ENCODE measurements around the gene MKRN1.

Gene MKRN1

GRCh38 chr7:140479062-140479738 is at the start of gene MKRN1:
Gene MKRN1, minus strand, starts transcription at chr7:140479505. Its CDS starts 161 bp downstream, at chr7:140479344.
- Histone ChIP-seq H3K27ac (peak within 1 kb of the TSS; percentile 80 to 97 (median 94)), H3K36me3 (peaks cover 0 to 13% (median 0%) of the 10 kb centered on the region in 11 experiments; a peak in 1 of 22 replicates), H3K4me1 (peaks cover 20 to 26% (median 22%) of the 10 kb centered on the region in 10 experiments), H3K4me2 (peak within 1 kb of the TSS; percentile 67 to 96 (median 91)), H3K27me3 (no peaks in the 10 kb centered on the region), H3K9ac (peak within 1 kb of the TSS; percentile 89 to 98 (median 97)), H4K20me1 (peaks cover 34 to 46% (median 39%) of the 10 kb centered on the region in 11 experiments), H3K4me3 (peak within 1 kb of the TSS; percentile 85 to 100 (median 98)), H3K9me3 (replicated peaks in 1 of 11) (no peaks in the 10 kb centered on the region)
- no peak for TF ChIP-seq Cebpa-rat (IDR thresholded peaks at IDR 0.05)

DNA sequence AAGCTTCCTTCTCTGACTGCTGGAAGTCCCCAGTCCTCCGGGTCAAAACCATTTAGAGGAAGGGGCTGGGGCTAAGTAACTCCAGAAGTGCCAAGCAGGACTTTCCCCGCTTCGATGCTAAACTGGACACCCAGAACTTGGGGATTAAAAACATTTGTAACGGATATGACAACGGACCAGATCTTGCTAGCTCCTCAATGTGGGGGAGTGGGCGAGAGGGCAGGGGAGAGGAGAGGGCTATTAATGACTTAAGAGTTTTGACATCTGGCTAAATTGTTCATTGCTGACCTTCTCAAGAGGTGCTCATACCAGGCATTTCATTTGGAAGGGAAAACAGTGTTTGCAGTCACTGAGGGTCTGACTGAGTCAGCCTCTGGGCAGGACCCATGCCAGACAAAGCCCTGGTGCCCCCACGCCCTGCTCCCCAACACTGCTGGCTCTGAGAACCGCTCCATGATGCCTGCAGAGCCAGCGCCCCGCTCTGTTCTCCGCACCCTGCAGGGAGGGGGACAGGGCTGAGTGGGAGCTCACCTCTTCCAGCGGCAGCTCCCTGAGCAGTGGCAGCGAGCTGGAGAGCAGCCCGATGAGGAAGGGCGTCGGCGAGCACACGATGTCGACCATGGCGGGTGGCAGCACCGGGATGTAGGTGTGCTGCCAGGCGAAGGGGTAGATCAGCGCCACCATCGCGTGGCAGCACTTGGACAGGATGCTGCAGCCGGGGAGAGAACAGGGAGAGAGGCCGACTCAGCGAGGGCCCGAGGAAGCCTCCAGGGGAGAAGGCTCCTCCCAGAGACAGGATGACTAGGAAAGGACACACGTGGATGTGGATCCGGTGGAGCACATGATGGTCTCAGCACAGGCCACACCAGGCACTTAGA is 47.7 kb upstream of the MKRN1 start:
- H3K27ac ChIP-seq: no peak overlapping the region
- peaks cover 12 to 37% (median 25%) of the 10 kb centered on the region in 10 experiments for H3K4me1 ChIP-seq
- no peak overlapping the region for H3K9ac ChIP-seq
- H3K4me2 ChIP-seq: peak overlapping the region in 7 of 11 experiments; percentile 53 to 72 (median 59); a peak in 8 of 22 replicates
- TF ChIP-seq Cebpa-rat (IDR thresholded peaks at IDR 0.05): no peak
- H3K36me3 ChIP-seq: no peaks in the 10 kb centered on the region
- no peak overlapping the region for H3K4me3 ChIP-seq
- H3K27me3 ChIP-seq: no peaks in the 10 kb centered on the region
- no peaks in the 10 kb centered on the region for H3K9me3 ChIP-seq (replicated peaks in 1 of 11)
- H4K20me1 ChIP-seq: no peaks in the 10 kb centered on the region

- Histone ChIP-seq H3K27ac (peak overlapping the region in 1 of 11 experiments; percentile 29; a peak in 2 of 22 replicates), H4K20me1 (no peaks in the 10 kb centered on the region), H3K4me3 (no peak overlapping the region), H3K4me2 (peak overlapping the region in 10 of 11 experiments; percentile 17 to 75 (median 59); a peak in 18 of 22 replicates), H3K36me3 (no peaks in the 10 kb centered on the region), H3K9ac (0 out of 22 replicates have a peak overlapping the region, but pooled peaks of 2 of the 11 experiments have one; percentile 7 to 19), H3K4me1 (peaks cover 12 to 37% (median 25%) of the 10 kb centered on the region in 10 experiments), H3K27me3 (no peaks in the 10 kb centered on the region), H3K9me3 (replicated peaks in 1 of 11) (no peaks in the 10 kb centered on the region)
- no peak for TF ChIP-seq Cebpa-rat (IDR thresholded peaks at IDR 0.05)
Measured at GRCh38 chr7:140526214-140526613, 46.9 kb upstream of the MKRN1 start.

GRCh38 chr7:140525743-140526142 is 46.4 kb upstream of the MKRN1 start:
- H3K4me1 ChIP-seq: peaks cover 12 to 37% (median 25%) of the 10 kb centered on the region in 10 experiments
- no peaks in the 10 kb centered on the region for H3K27me3 ChIP-seq
- no peak overlapping the region for H3K4me3 ChIP-seq
- H4K20me1 ChIP-seq: no peaks in the 10 kb centered on the region
- H3K9me3 ChIP-seq (replicated peaks in 1 of 11): no peaks in the 10 kb centered on the region
- peak overlapping the region; percentile 17 to 75 (median 59); a peak in 21 of 22 replicates for H3K4me2 ChIP-seq
- H3K27ac ChIP-seq: 0 out of 22 replicates have a peak overlapping the region, but pooled peaks of 1 of the 11 experiments have one; percentile 29
- H3K36me3 ChIP-seq: no peaks in the 10 kb centered on the region
- TF ChIP-seq Cebpa-rat (IDR thresholded peaks at IDR 0.05): no peak
- H3K9ac ChIP-seq: no peak overlapping the region

DNA sequence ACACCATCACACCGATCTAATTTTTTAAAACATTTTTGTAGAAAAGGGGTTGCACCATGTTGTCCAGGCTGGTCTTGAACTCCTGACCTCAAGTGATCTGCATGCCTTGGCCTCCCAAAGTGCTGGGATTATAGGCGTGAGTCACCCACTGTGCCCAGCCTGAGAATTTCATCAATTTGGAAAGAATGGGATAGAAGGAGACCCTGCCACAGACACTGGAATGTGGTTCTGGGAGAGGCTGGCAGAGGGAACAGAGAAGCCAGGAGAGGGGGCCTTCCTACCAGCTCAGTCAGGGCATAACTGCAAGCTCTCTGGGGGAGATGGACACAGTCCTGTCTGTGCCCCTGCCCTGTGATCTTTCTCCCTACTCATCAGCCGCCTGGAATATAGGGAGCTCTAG is 42.1 kb upstream of the MKRN1 start:
- no peak for TF ChIP-seq Cebpa-rat (IDR thresholded peaks at IDR 0.05)
- Histone ChIP-seq H3K36me3 (no peaks in the 10 kb centered on the region), H3K4me3 (no peak overlapping the region), H3K27me3 (no peaks in the 10 kb centered on the region), H3K27ac (no peak overlapping the region), H3K9me3 (replicated peaks in 1 of 11) (no peaks in the 10 kb centered on the region), H3K4me1 (peaks cover 15 to 35% (median 25%) of the 10 kb centered on the region in 10 experiments), H3K9ac (no peak overlapping the region), H4K20me1 (peaks cover 0 to 6% (median 0%) of the 10 kb centered on the region in 11 experiments; a peak in 1 of 22 replicates), H3K4me2 (no peak overlapping the region)

- Histone ChIP-seq H3K4me1 (peaks cover 0 to 12% (median 4%) of the 10 kb centered on the region in 10 experiments; a peak in 15 of 20 replicates), H3K36me3 (no peaks in the 10 kb centered on the region), H3K27ac (no peak overlapping the region), H3K27me3 (no peaks in the 10 kb centered on the region), H3K9me3 (replicated peaks in 1 of 11) (no peaks in the 10 kb centered on the region), H4K20me1 (peaks cover 0 to 6% (median 0%) of the 10 kb centered on the region in 11 experiments; a peak in 1 of 22 replicates), H3K4me3 (no peak overlapping the region), H3K4me2 (peak overlapping the region in 3 of 11 experiments; percentile 10 to 12 (median 10); a peak in 1 of 22 replicates), H3K9ac (no peak overlapping the region)
- TF ChIP-seq Cebpa-rat (IDR thresholded peaks at IDR 0.05): no peak
Measured at GRCh38 chr7:140519007-140519399, 39.7 kb upstream of the MKRN1 start.

- no peak overlapping the region for H3K4me3 ChIP-seq
- H3K27me3 ChIP-seq: no peaks in the 10 kb centered on the region
- no peak overlapping the region for H3K27ac ChIP-seq
- H4K20me1 ChIP-seq: peaks cover 0 to 6% (median 0%) of the 10 kb centered on the region in 11 experiments; a peak in 1 of 22 replicates
- TF ChIP-seq Cebpa-rat (IDR thresholded peaks at IDR 0.05): no peak
- H3K4me2 ChIP-seq: peak overlapping the region in 9 of 11 experiments; percentile 5 to 66 (median 18); a peak in 7 of 22 replicates
- H3K9ac ChIP-seq: no peak overlapping the region
- H3K36me3 ChIP-seq: no peaks in the 10 kb centered on the region
- H3K4me1 ChIP-seq: peaks cover 0 to 11% (median 2%) of the 10 kb centered on the region in 10 experiments; a peak in 7 of 20 replicates
- H3K9me3 ChIP-seq (replicated peaks in 1 of 11): no peaks in the 10 kb centered on the region
Measured at GRCh38 chr7:140518370-140519006, 39.2 kb upstream of the MKRN1 start.

- H3K9me3 ChIP-seq (replicated peaks in 1 of 11): no peaks in the 10 kb centered on the region
- no peaks in the 10 kb centered on the region for H3K36me3 ChIP-seq
- no peak overlapping the region for H3K9ac ChIP-seq
- H4K20me1 ChIP-seq: peaks cover 0 to 6% (median 0%) of the 10 kb centered on the region in 11 experiments; a peak in 1 of 22 replicates
- H3K4me1 ChIP-seq: peaks cover 0 to 11% (median 3%) of the 10 kb centered on the region in 10 experiments; a peak in 13 of 20 replicates
- H3K4me2 ChIP-seq: peak overlapping the region in 8 of 11 experiments; percentile 5 to 66 (median 26); a peak in 8 of 22 replicates
- H3K27me3 ChIP-seq: no peaks in the 10 kb centered on the region
- TF ChIP-seq Cebpa-rat (IDR thresholded peaks at IDR 0.05): no peak
- H3K27ac ChIP-seq: no peak overlapping the region
- no peak overlapping the region for H3K4me3 ChIP-seq
Measured at GRCh38 chr7:140517546-140518369, 38.5 kb upstream of the MKRN1 start.
